GM10266 (cell line): Measurements from ENCODE around the gene STARD8.
"Not testable (repeated sequence)": the region's sequence is repeated elsewhere in the genome, so short reads cannot be mapped to it uniquely, and the experiment has no call there.

ENCODE experiments used
- DNase-seq: peaks from one replicate; pipeline ENCODE4 v3.0.0; 2012; ENCODE audit errors: extremely low spot score
- CTCF ChIP-seq: IDR thresholded peaks from 2 replicates; pipeline ENCODE4 v1.5.1; 2012; ENCODE audit warnings: mild to moderate bottlenecking, low read depth; ENCODE audit not compliant: control insufficient read depth, insufficient read depth; ENCODE audit errors: missing control alignments

Gene STARD8

GRCh38 chrX:68735266-68735665 is 87.8 kb downstream of the STARD8 start:
- no peak for TF ChIP-seq CTCF

GRCh38 chrX:68741864-68742263 is 94.4 kb downstream of the STARD8 start:
- not testable (repeated sequence) for DNase-seq

More at GRCh38 chrX:68735266-68735665, 87.8 kb downstream of the STARD8 start:
- no peak for DNase-seq

GRCh38 chrX:68743754-68744153 is 96.3 kb downstream of the STARD8 start:
- TF ChIP-seq CTCF, result no peak
- no peak for DNase-seq

GRCh38 chrX:68746988-68747387 is 99.5 kb downstream of the STARD8 start:
- TF ChIP-seq CTCF, result no peak
- DNase-seq, result no peak

GRCh38 chrX:68748030-68748429 is 100.6 kb downstream of the STARD8 start:
- TF ChIP-seq CTCF, result no peak
- no peak for DNase-seq

GRCh38 chrX:68749426-68749825 is 102.0 kb downstream of the STARD8 start:
- TF ChIP-seq CTCF, result no peak
- no peak for DNase-seq

GRCh38 chrX:68750316-68750715 is 102.8 kb downstream of the STARD8 start:
- TF ChIP-seq CTCF, result no peak
- DNase-seq, result no peak

GRCh38 chrX:68751372-68751771 is 103.9 kb downstream of the STARD8 start:
- no peak for TF ChIP-seq CTCF
- DNase-seq, result no peak
